NCI-H187 treated with DMSO at 0.1 percent for 48 hours (cell line): ENCODE measurements around the gene CLDN15.
"Not testable (repeated sequence)": the region's sequence is repeated elsewhere in the genome, so short reads cannot be mapped to it uniquely, and the experiment has no call there.

Experiments
- DNase-seq: peaks from one replicate; lab custom pipeline; 2025; lab: John Stamatoyannopoulos, UW

The CLDN15 gene

GRCh38 chr7:101222275-101222830, 15.2 kb downstream of the CLDN15 start:
- DNase-seq: no peak

GRCh38 chr7:101220295-101220694, 17.3 kb downstream of the CLDN15 start:
- no peak for DNase-seq

GRCh38 chr7:101218236-101219125, 19.1 kb downstream of the CLDN15 start:
- DNase-seq: no peak

- DNase-seq: peak; percentile 97
These were observed 20.0 kb downstream of the CLDN15 start, which contains the start of the genes PLOD3 and ZNHIT1 for GRCh38 chr7:101217388-101218235. Gene PLOD3, minus strand, starts transcription at chr7:101217581. Its CDS starts 307 bp downstream, at chr7:101217274. Gene ZNHIT1, plus strand, starts transcription at chr7:101218165. Its CDS starts 31 bp downstream, at chr7:101218196.

GRCh38 chr7:101216860-101217387, 20.7 kb downstream of the CLDN15 start:
- no peak for DNase-seq

- no peak for DNase-seq
These were observed 21.4 kb downstream of the CLDN15 start for GRCh38 chr7:101216001-101216859.

- no peak for DNase-seq
These were observed 25.6 kb downstream of the CLDN15 start for GRCh38 chr7:101212014-101212413.

GRCh38 chr7:101211501-101211900, 26.1 kb downstream of the CLDN15 start:
- DNase-seq: no peak

GRCh38 chr7:101210143-101210542, 27.5 kb downstream of the CLDN15 start:
- no peak for DNase-seq

GRCh38 chr7:101208794-101209193, 28.8 kb downstream of the CLDN15 start:
- DNase-seq: no peak

GRCh38 chr7:101207459-101207858, 30.1 kb downstream of the CLDN15 start:
- DNase-seq: no peak

- DNase-seq: no peak
These were observed 30.9 kb downstream of the CLDN15 start for GRCh38 chr7:101206665-101207042.

GRCh38 chr7:101205901-101206664, 31.5 kb downstream of the CLDN15 start:
- no peak for DNase-seq

GRCh38 chr7:101203740-101204738, 33.6 kb downstream of the CLDN15 start:
- not testable (repeated sequence) for DNase-seq

- no peak for DNase-seq
These were observed 35.0 kb downstream of the CLDN15 start for GRCh38 chr7:101202603-101202918.

- DNase-seq: no peak
These were observed 35.7 kb downstream of the CLDN15 start for GRCh38 chr7:101201695-101202602.

- no peak for DNase-seq
These were observed 36.6 kb downstream of the CLDN15 start, which contains the start of gene MOGAT3 for GRCh38 chr7:101200862-101201599. Gene MOGAT3, minus strand, starts transcription at chr7:101201036. Its CDS starts 182 bp downstream, at chr7:101200854.
